Ishikawa (cell line): Measurements from ENCODE around the gene PLPP2.

Experiments
- CEBPB ChIP-seq: IDR thresholded peaks from 2 replicates; pipeline ENCODE4 v1.6.1; 2012
- CREB1 ChIP-seq: IDR thresholded peaks from 2 replicates; pipeline ENCODE4 v1.6.1; 2012; ENCODE audit warnings: low read depth
- EGR1 ChIP-seq: IDR thresholded peaks from 2 replicates; pipeline ENCODE4 v1.6.1; 2012
- EP300 ChIP-seq: IDR thresholded peaks from 2 replicates; pipeline ENCODE4 v1.6.1; 2012; ENCODE audit warnings: borderline replicate concordance
- FOXM1 ChIP-seq: IDR thresholded peaks from 2 replicates; pipeline ENCODE4 v1.6.1; 2012; ENCODE audit warnings: low read depth, borderline replicate concordance
- NFIC ChIP-seq: IDR thresholded peaks from 2 replicates; pipeline ENCODE4 v1.6.1; 2012
- RAD21 ChIP-seq: IDR thresholded peaks from 2 replicates; pipeline ENCODE4 v1.6.1; 2012; ENCODE audit warnings: low read depth
- TAF1 ChIP-seq: IDR thresholded peaks from 2 replicates; pipeline ENCODE4 v1.6.1; 2012; ENCODE audit warnings: low read depth, mild to moderate bottlenecking
- TCF12 ChIP-seq: IDR thresholded peaks from 2 replicates; pipeline ENCODE4 v1.6.1; 2012; ENCODE audit warnings: low read depth
- TEAD4 ChIP-seq: IDR thresholded peaks from 2 replicates; pipeline ENCODE4 v1.6.1; 2012
- YY1 ChIP-seq: IDR thresholded peaks from 2 replicates; pipeline ENCODE4 v1.6.1; 2012; ENCODE audit warnings: low read depth
- ZBTB7A ChIP-seq: IDR thresholded peaks from 2 replicates; pipeline ENCODE4 v1.6.1; 2012; ENCODE audit warnings: low read depth
- TF ChIP-seq, protein P1 (sequence below): IDR thresholded peaks from 2 replicates; pipeline ENCODE4 v1.6.1; 2012
- TF ChIP-seq, protein P2 (sequence below): IDR thresholded peaks from 2 replicates; pipeline ENCODE4 v1.6.1; 2012
- TF ChIP-seq, protein P3 (sequence below): IDR thresholded peaks from 2 replicates; pipeline ENCODE4 v1.6.1; 2012; ENCODE audit warnings: low read depth, mild to moderate bottlenecking

The PLPP2 gene

DNA sequence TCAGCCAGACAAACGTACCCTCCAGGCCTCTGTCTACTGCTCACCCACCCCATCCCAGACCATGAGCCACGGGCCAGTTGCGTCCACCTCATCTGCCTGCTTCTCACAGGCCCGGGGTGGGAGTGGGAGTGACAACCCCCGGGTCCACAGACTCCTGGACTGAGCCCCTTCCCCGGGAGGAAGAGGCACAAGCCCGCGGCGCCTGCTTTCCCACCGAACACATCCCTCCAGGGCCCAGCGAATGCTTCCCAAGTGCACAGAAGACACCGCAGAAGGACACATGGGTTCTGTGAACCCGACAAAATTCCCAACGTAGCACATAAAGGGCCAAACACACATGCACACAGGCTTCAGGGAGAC lies 18.0 kb upstream of the PLPP2 start:
- TF ChIP-seq EGR1 = no peak
- no peak for TF ChIP-seq FOXM1
- no peak for TF ChIP-seq EP300
- no peak for TF ChIP-seq TCF12
- no peak for TF ChIP-seq TEAD4
- TF ChIP-seq ZBTB7A = no peak
- no peak for TF ChIP-seq TAF1
- TF ChIP-seq CEBPB = no peak

DNA sequence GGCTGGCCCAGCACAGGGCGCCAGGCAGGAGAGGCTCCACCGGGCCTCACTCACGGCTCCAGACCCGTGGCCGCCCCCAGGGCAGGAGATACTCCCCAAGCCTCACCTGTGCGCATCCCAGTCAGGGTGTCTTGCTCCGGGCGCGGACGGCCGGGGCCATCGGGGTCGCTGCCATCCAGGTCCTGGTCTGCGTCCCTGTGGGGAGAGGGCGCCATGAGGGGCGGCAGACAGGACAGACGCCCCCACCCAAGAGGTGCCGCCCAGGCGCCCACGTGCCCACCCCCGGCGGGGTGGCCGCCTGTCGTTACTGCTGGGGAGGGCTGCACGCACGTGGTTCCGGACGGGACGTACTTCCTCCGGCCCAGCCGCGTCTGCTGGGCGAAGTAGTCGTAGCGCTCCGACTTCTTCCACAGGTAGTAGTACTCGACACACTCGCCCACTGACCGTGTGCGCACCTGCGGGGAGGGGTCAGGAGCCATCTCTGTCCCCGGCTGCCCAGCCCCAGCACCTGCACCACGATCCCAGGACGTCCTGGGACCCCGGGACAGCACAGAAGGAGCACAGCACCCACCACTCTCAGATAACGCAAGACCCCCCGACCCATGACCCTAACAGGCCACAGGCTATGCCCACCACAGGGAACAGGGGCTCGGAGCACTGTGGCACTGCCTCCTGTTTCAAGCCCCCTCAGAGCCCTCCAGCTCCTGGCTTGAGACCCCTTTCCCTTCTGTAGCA lies 17.4 kb upstream of the PLPP2 start:
- no peak for TF ChIP-seq NFIC
- TF ChIP-seq TEAD4 = no peak
- TF ChIP-seq CREB1 = no peak
- no peak for TF ChIP-seq EGR1
- no peak for TF ChIP-seq TCF12
- TF ChIP-seq FOXM1 = no peak
- TF ChIP-seq, protein P1, sequence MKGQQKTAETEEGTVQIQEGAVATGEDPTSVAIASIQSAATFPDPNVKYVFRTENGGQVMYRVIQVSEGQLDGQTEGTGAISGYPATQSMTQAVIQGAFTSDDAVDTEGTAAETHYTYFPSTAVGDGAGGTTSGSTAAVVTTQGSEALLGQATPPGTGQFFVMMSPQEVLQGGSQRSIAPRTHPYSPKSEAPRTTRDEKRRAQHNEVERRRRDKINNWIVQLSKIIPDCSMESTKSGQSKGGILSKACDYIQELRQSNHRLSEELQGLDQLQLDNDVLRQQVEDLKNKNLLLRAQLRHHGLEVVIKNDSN = no peak
- TF ChIP-seq, protein P2, sequence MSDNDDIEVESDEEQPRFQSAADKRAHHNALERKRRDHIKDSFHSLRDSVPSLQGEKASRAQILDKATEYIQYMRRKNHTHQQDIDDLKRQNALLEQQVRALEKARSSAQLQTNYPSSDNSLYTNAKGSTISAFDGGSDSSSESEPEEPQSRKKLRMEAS = no peak
- no peak for TF ChIP-seq CEBPB
- TF ChIP-seq, protein P3, sequence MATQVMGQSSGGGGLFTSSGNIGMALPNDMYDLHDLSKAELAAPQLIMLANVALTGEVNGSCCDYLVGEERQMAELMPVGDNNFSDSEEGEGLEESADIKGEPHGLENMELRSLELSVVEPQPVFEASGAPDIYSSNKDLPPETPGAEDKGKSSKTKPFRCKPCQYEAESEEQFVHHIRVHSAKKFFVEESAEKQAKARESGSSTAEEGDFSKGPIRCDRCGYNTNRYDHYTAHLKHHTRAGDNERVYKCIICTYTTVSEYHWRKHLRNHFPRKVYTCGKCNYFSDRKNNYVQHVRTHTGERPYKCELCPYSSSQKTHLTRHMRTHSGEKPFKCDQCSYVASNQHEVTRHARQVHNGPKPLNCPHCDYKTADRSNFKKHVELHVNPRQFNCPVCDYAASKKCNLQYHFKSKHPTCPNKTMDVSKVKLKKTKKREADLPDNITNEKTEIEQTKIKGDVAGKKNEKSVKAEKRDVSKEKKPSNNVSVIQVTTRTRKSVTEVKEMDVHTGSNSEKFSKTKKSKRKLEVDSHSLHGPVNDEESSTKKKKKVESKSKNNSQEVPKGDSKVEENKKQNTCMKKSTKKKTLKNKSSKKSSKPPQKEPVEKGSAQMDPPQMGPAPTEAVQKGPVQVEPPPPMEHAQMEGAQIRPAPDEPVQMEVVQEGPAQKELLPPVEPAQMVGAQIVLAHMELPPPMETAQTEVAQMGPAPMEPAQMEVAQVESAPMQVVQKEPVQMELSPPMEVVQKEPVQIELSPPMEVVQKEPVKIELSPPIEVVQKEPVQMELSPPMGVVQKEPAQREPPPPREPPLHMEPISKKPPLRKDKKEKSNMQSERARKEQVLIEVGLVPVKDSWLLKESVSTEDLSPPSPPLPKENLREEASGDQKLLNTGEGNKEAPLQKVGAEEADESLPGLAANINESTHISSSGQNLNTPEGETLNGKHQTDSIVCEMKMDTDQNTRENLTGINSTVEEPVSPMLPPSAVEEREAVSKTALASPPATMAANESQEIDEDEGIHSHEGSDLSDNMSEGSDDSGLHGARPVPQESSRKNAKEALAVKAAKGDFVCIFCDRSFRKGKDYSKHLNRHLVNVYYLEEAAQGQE = no peak
- TF ChIP-seq ZBTB7A = no peak

DNA sequence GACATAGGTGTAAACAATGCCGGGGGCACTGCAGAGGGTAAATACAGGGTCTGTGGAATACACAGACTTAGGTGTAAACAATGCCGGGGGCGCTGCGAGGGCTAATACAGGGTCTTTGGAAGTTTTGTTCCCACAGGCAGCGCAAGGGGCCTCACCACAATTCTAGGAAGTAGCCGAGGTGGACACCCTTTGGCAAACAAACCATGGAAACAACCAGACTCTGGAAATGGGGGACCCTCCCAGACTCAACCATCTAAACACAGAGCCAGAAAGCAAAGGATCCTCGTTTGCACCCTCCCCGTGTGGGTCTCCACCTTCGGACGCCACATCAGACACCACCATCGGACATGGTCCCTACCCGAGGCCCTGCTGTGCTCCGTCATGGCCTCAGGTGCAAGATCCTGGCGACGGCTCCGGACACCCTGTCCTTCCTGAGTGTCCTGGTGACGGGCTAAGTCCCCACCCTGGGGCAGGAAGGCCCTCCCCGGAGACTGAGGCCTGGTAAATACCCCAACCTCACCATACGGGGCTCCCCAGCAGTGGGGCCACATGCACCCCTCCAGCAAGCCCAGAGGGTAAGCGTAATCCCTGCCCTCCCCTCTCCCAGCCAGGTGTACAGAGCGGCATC lies 16.7 kb upstream of the PLPP2 start:
- TF ChIP-seq, protein P1 = no peak
- no peak for TF ChIP-seq EGR1
- no peak for TF ChIP-seq ZBTB7A
- no peak for TF ChIP-seq TEAD4
- no peak for TF ChIP-seq YY1
- no peak for TF ChIP-seq CREB1
- TF ChIP-seq, protein P3 = no peak

DNA sequence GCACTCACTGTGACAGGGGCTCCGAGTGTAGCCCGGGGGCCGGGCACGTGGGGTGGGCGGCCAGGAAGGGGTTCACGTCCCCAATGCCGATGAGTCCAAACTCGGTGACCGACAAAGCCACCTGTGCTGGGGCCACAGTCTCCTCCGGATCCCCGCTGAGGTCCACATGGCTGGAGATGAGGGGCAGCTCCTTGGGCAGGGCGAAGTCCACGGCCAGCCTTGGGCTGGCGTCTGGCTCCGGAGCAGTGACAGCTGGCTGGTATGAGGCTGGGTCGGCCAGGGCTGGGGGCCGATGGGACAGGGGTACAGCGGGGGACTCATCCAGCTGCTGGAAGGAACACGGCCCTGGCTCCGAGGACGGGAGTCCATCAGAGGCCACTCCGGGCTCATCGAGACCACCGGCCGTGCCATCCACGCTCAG lies 15.9 kb upstream of the PLPP2 start:
- TF ChIP-seq, protein P1 = no peak
- TF ChIP-seq CEBPB (no peak), TAF1 (no peak), ZBTB7A (no peak), EGR1 (no peak), NFIC (no peak), TEAD4 (no peak), FOXM1 (no peak), RAD21 (no peak)
- TF ChIP-seq, protein P2 = no peak

DNA sequence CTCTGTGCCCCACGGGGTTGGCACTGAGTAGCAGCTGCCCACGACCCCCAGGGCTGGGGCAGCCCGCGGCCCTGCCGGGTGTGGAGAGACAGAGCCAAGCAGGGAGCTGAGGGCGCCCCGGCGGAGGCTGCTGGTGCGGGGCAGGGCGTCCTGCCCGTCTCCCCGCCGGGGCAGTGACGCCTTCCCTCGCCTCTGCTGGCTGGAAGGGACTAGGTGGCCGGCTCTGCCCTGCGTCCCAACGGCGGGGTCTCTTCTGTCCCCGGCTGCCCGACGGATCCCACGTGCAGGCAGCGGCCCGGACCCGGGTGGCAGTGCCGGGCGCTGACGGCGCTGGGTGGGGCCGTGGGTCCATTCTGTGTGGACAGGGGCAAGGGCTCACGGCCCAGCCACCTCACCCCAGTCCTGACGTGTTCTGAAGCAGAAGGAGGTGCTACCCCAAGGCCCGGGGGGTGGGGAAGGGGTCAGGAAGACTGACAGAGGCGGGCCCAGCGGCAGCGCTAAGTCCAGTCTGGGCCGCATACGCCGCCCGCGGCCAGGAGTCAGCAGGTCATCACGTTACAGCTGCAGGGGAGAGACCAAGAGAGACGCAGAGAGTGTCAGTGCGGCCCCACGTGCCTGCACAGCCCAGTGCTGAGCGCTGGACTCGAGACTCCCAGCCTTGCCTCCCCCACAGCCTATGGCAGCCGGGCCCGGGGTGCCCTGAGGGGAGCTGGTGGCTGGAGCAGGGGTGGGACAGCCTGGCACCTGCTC lies 15.1 kb upstream of the PLPP2 start:
- no peak for TF ChIP-seq RAD21
- TF ChIP-seq EP300 = no peak
- no peak for TF ChIP-seq CREB1
- TF ChIP-seq ZBTB7A = no peak
- no peak for TF ChIP-seq NFIC
- no peak for TF ChIP-seq EGR1
- TF ChIP-seq CEBPB = no peak
- TF ChIP-seq TEAD4 = no peak
- TF ChIP-seq, protein P3 = no peak
- TF ChIP-seq, protein P1 = no peak
- TF ChIP-seq FOXM1 = no peak
- no peak for TF ChIP-seq TCF12
- TF ChIP-seq YY1 = no peak
- no peak for TF ChIP-seq TAF1
- TF ChIP-seq, protein P2 = no peak
